ENCODE data around the gene TIGD6.
"Not testable (repeated sequence)": the region's sequence is repeated elsewhere in the genome, so short reads cannot be mapped to it uniquely, and the experiment has no call there.

TIGD6 gene

GRCh38 chr5:149966946-149967345, 33.5 kb downstream of the TIGD6 start:
- no peak for DNase-seq

- no peak for DNase-seq
Observed at GRCh38 chr5:149963729-149964128, 36.7 kb downstream of the TIGD6 start.

DNA sequence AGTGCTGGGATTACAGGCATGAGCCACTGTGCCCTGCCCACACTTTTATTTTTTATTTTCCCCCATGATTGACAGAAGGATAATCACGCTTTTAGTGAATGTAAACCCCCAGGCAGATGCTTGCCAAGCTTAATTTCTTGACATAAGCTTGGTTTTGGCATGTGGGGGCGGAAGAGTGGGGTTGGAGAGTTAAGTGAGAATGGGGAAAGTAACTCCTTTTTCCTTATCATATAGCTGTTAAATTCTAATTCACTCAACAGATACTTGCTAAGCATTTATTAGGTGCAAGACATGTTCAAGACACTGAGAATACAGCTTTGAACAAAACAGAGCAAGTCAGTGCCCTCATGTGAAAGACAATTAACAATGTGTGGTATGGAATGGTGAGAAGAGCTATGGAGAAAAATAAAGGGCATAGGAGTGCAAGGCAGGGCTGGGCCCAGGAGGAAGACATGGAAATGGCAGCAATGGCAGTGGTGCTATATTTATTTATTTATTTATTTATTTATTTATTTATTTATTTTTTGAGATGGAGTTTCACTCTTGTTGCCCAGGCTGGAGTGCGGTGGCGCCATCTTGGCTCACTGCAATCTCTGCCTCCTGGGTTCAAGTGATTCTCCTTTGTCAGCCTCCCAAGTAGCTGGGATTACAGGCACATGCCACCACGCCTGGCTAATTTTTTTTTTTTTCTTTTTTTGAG, 37.7 kb downstream of the TIGD6 start:
- DNase-seq, result no peak

DNA sequence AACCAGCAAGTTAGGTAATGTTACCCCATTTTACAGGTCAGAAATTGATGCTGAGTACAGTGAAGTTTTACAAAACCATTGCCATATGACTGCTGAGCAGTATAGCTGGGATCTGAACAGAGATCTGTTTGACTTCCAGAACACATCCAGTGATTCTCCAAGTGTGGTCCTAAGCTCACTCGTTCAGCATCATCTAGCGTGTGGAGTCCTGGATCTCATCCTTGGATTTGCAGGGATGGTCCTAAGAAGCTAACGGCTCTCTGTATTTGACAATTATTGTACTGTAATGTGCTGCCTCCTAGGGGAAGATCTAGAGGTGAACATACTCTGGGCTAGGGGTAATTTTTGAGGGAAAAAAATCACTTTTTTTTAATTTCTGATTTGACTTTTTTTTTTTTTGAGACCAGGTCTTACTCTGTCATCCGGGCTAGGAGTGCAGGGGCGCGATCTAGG, 38.5 kb downstream of the TIGD6 start:
- DNase-seq, result no peak

GRCh38 chr5:149961186-149961685, 39.2 kb downstream of the TIGD6 start:
- no peak for DNase-seq

- DNase-seq, result peak; percentile 89
Observed at GRCh38 chr5:149960272-149961185, 39.9 kb downstream of the TIGD6 start, which contains the start of gene SLC26A2. TSS of gene SLC26A2 (plus strand) at chr5:149960758. CDS start at chr5:149977653, 16,895 bp downstream.

GRCh38 chr5:149959406-149960236, 40.8 kb downstream of the TIGD6 start:
- DNase-seq, result peak; percentile 45

- DNase-seq, result no peak
Observed at GRCh38 chr5:149957855-149958254, 42.6 kb downstream of the TIGD6 start.

DNA sequence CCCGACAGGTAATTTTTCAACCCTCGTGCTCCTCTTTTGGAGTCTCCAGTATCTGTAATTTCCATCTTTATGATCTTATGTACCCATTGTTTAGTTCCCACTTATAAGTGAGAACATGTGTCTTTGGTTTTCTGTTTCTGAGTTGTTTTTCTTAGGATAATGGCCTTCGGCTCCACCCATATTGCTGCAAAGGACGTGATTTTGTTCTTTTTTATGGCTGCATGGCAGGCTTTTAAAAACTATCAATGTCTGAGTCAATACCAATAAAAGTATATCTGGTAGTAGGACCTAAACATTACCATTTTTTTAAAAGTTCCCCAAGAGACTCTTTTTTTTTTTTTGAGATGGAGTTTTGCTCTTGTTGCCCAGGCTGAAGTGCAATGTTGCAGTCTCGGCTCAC, 43.8 kb downstream of the TIGD6 start:
- DNase-seq, result no peak

DNA sequence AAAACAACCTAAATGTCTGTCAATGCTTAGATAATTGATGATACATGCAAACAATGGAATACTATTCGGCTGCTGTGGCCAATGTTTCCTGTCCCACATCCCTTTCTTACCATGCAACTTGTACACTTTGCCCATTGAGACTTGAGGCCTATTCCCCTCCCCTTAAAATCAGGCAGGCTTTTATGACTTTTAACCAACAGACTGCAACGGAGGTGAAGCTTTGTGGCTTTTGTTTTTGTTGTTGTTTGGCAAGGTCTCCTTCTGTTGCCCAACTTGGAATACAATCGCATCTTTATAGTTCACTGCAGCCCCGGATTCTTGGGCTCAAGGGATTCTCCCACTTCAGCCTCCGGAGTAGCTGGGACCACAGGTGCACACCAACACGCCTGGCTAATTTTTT, 45.7 kb downstream of the TIGD6 start:
- DNase-seq, result no peak

DNA sequence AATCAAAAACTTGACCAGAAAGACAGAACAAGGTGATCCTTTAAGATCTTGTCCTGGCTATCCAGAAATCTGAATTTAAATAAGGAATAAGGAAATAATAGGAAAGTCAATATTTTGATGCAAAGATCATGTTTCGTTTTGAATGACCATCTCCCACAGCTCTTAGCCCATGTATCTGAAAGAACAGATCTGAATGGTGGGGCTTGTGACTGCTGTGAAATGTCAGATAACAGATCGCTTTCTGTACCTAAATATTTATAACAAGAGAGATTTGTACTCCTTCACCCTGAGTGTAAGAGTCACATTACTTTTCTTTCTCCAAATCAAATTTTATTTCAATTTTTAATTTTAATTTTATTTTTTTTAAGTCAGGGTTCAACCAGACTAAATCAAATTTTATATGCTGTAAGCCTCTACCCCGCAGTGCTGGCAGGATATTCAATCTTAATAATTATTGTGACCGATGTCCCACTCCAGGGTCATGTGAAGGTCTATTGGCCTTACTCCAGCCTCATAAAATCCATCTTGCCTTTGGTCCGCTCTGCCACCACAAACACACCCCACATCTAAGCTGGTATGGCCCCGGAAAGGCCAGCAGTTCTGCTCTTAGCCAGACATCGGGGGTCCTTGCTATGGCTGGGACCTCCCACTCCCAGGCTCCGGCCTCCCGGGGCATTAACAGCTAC, 46.9 kb downstream of the TIGD6 start:
- DNase-seq, result no peak

GRCh38 chr5:149951138-149951749, 49.2 kb downstream of the TIGD6 start:
- no peak for DNase-seq

DNA sequence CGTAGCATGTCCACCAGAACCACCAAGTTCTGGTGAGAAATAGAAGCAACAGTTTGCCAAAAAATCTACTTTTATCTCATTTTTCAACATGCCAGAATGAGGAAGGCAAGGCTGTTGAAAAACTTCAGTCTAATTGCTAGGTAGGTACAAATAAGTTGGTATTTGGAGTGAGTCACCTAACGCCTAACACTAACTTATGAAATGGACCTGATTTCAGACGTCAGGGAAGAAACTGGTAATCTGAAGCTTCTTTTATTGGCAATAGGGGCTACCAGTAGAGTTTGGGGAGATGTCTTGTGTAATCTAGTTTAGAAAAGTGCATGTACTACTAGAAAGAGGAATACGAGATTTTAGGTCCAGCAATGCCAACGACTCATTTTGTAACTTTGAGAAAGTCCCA, 51.5 kb downstream of the TIGD6 start:
- no peak for DNase-seq

DNA sequence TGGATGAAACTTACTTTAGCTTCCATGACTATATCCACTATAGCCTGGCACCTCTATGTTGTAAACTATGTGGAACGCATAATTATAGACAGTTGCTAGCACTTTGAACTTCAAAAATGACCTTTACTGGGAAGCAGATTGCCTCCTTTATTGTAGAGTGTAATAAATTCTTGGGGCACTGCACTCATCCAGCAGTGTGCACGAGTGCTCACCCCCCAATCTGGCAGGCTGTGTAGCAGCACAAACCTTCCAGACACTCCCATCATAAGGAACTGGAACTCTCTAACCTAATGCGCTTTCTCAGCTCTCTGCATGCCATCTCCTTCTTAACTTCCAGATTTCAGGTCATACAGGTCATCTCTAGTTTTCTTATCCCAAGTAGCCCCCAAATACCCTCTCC, 54.3 kb downstream of the TIGD6 start:
- no peak for DNase-seq

- DNase-seq, result no peak
Observed at GRCh38 chr5:149944666-149945065, 55.8 kb downstream of the TIGD6 start, which contains the start of gene PDE6A. TSS of gene PDE6A (minus strand) at chr5:149944793. CDS start at chr5:149944673, 120 bp downstream.

DNA sequence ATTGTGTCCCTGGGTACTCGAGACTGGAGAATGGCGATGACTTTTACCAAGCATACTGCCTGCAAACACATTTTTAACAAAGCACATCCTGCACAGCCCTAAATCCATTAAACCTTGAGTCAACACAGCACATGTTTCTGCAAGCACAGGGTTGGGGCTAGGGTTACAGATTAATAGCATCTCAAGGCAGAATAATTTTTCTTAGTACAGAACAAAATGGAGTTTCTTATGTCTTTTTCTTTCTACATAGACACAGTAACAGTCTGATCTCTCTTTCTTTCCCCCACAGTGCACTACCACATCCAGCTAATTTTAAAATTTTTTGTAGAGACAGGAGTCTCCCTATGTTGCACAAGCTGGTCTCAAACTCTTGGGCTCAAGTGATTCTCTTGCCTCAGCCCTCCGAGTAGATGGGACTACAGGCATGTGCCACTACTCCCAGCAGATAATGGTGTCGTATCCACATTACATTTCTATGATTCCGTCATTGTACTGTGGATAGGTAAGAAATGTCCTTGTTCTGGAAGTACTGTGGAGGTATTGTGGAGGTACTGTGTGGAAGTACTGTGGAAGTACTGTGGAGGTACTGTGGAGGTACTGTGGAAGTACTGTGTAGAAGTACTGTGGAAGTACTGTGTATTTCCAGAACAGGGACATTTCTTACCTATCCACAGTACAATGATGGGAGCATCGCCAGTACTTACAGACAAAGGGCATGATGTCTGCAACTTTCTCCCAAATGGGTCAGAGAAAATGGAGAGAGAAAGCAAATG, 57.1 kb downstream of the TIGD6 start:
- not testable (repeated sequence) for DNase-seq
